HG02588 (cell line): ENCODE results near the gene ARL5B.

Experiments used
- ATAC-seq: cut with Tn5 transposase; IDR thresholded peaks from one replicate; pipeline ENCODE4 v1.9.1; 2021; ENCODE audit warnings: mild to moderate bottlenecking, moderate library complexity; ENCODE audit not compliant: unreplicated experiment

The ARL5B gene

GRCh38 chr10:18699849-18700840, 40.9 kb downstream of the ARL5B start:
- no peak for ATAC-seq

GRCh38 chr10:18703521-18703920, 44.3 kb downstream of the ARL5B start:
- no peak for ATAC-seq

GRCh38 chr10:18710201-18710653, 51.0 kb downstream of the ARL5B start:
- ATAC-seq: no peak

- no peak for ATAC-seq
Measured at GRCh38 chr10:18713077-18713476, 53.8 kb downstream of the ARL5B start.

GRCh38 chr10:18718991-18719390, 59.8 kb downstream of the ARL5B start:
- no peak for ATAC-seq

GRCh38 chr10:18719811-18720210, 60.6 kb downstream of the ARL5B start:
- ATAC-seq: no peak

GRCh38 chr10:18721067-18721466, 61.8 kb downstream of the ARL5B start:
- no peak for ATAC-seq

- ATAC-seq: no peak
Measured at GRCh38 chr10:18723801-18724200, 64.6 kb downstream of the ARL5B start.
